Measurements from ENCODE around the gene UCP2. TPM values are rescaled to one million over a fixed set of nuclear protein-coding genes. Genes with fewer than 3 reads are reported as not detected.

UCP2 gene
- total and polyA plus RNA-seq, 10 of the 15 experiments (the other 5 are each of a cell fraction or from before 2014, with no cell fraction given): 32.9 to 248 (median 154) TPM

DNA sequence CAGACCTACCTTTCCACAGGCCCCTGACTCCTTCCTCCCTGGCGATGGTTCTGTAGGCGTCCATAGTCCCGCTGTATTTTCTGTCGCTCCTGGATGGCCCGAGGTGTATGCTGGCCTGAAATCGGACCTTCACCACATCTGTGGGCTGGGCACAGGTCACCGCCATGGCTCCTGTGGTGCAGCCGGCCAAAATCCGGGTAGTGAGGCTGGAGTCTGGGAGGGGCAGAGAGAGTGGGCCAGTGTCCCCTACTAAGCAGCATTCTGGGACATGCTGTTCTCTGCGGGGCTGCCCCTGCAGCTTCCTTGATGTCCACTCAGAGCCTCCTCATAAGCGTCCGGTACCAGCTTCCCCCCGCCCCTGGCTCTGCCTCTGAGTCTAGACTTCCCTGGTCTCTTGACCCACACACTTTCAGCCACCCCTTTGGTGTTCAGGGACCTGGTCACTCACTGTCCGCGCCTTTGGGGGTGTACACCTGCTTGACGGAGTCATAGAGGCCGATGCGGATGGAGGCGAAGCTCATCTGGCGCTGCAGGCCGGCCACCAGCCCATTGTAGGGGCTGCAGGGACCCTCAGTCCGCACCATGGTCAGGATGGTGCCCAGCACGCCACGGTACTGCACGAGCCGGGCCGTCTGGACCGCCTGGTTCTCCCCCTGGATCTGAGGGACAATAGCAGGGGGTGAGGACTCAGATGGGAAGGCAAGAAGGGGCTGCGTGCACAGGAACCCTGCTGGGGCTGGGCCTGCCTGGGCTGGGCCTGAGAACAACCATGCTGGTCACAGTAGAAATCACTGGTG lies 23.3 kb upstream of the UCP2 start (continued):
- TF ChIP-seq TCF3 (IDR thresholded peaks at IDR 0.05; ENCODE audit: borderline replicate concordance, insufficient read depth, low read depth, low read length) (no peak), TBL1XR1 (IDR thresholded peaks at IDR 0.05; ENCODE audit: low read depth, low read length) (no peak), MEF2B (IDR thresholded peaks at IDR 0.05; ENCODE audit: partially characterized antibody, poor library complexity, severe bottlenecking) (no peak), SP1 (IDR thresholded peaks at IDR 0.05; ENCODE audit: low read depth, low read length) (no peak), ZBTB11 (CRISPR knock-in tag; IDR thresholded peaks at IDR 0.05) (no peak), EGR1 (IDR thresholded peaks at IDR 0.05; ENCODE audit: borderline replicate concordance in 1 of 2, low read depth in 2 of 2, low read length in 2 of 2) (no peak), NFIC (IDR thresholded peaks at IDR 0.05; ENCODE audit: low read depth, low read length) (no peak), FOS (IDR thresholded peaks at IDR 0.05; ENCODE audit: borderline replicate concordance, extremely low read depth, insufficient read length) (no peak), EED (IDR thresholded peaks at IDR 0.05; ENCODE audit: low read depth) (no peak)

Data from GM12878 (cell line).